ENCODE results near the gene FLOT1.
A peak's percentile ranks its signal among the peaks of the same experiment; 100 is the strongest.

The FLOT1 gene

DNA sequence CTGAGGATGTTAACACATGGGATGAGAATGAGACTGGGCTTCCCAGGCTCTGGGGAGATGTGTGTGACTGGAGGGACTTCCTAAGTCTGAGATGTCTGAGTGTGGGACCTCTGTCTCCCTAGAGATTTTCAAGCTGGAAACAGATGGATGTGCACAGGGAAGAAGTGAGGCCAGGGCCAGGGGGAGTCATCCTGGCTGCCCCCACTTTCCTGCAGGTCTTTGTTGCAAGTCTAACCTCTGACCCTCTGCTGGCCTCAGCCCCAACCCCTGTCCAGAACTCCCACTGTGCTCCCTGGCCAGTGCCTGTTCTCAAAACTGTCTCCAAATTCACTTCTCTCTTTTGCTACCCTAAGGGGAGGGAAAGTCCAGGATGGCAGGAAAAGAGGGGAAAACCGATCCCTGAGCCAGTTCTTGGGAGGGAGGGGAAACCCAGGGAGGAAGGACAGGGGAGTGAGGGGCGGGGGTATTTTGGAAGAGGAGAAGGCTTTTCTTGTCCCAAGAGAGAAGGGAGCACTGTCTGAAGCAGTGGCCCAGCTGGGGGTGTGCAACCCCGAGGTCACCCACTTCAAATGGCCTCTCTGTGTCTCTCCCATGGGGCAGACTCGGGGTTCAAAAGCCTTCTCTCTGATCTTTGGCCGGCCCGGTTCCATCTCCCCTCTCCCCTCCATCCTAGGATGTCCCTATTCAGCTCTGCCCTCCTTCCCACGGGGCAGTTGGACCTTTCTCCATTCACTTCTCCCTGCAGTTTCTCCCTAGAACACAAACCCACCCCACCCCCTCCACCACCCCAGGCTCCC is 59.1 kb downstream of the FLOT1 start:
- Histone ChIP-seq H3K4me1 (ENCODE audit: control insufficient read depth, insufficient read depth, low read length) (peaks cover 28% of the 10 kb centered on the region), H3K27ac (ENCODE audit: extremely low read depth, low read depth, low read length) (peak overlapping the region; percentile 70), H3K4me3 (ENCODE audit: low read depth, low read length) (peak overlapping the region; percentile 28), H3K36me3 (ENCODE audit: control insufficient read depth in 2 of 2, insufficient read depth in 1 of 2, low read length in 2 of 2) (peaks cover 1 to 17% of the 10 kb centered on the region in 2 experiments; a peak in 2 of 3 replicates), H3K9me3 (ENCODE audit: control insufficient read depth, insufficient read depth, low read depth, low read length) (no peaks in the 10 kb centered on the region)
- ChIA-PET CTCF (interaction anchor here (0.6 to 19.6 kb wide), 6 partner anchors 11 to 200 kb away, joined by 3 to 692 read pairs (median 5); partner anchors contain the start of genes DHX16, MDC1 and TUBB), POLR2A (interaction anchor here (0.6 to 7.6 kb wide), 9 partner anchors 11 to 100 kb away, joined by 3 to 120 read pairs (median 8); partner anchors contain the start of genes DHX16, IER3, MDC1 and TUBB)
- TF ChIP-seq ZBTB48 (tag by site-specific recombination; IDR thresholded peaks at IDR 0.05) (peak; percentile 57), PRDM1 (tag by site-specific recombination; IDR thresholded peaks at IDR 0.05) (peak; percentile 60; the same call in 1 of the 2 replicates), KLF7 (tag by site-specific recombination; IDR thresholded peaks at IDR 0.05; ENCODE audit: borderline replicate concordance) (no peak), PRDM4 (tag by site-specific recombination; IDR thresholded peaks at IDR 0.05) (no peak), GLIS2 (tag by site-specific recombination; IDR thresholded peaks at IDR 0.05) (peak; percentile 31; the same call in 1 of the 2 replicates), ZNF658 (tag by site-specific recombination; IDR thresholded peaks at IDR 0.05) (no peak), ZNF433 (tag by site-specific recombination; IDR thresholded peaks at IDR 0.05; ENCODE audit: low read depth) (no peak), SETDB1 (IDR thresholded peaks at IDR 0.05; ENCODE audit: insufficient read length, low read length) (no peak), ZNF837 (tag by site-specific recombination; IDR thresholded peaks at IDR 0.05) (no peak), ZNF10 (tag by site-specific recombination; IDR thresholded peaks at IDR 0.05) (no peak), IKZF3 (tag by site-specific recombination; IDR thresholded peaks at IDR 0.05) (peak; percentile 43; the same call in 1 of the 2 replicates), ZNF768 (tag by site-specific recombination; IDR thresholded peaks at IDR 0.05) (no peak)
- TF ChIP-seq, protein P1, sequence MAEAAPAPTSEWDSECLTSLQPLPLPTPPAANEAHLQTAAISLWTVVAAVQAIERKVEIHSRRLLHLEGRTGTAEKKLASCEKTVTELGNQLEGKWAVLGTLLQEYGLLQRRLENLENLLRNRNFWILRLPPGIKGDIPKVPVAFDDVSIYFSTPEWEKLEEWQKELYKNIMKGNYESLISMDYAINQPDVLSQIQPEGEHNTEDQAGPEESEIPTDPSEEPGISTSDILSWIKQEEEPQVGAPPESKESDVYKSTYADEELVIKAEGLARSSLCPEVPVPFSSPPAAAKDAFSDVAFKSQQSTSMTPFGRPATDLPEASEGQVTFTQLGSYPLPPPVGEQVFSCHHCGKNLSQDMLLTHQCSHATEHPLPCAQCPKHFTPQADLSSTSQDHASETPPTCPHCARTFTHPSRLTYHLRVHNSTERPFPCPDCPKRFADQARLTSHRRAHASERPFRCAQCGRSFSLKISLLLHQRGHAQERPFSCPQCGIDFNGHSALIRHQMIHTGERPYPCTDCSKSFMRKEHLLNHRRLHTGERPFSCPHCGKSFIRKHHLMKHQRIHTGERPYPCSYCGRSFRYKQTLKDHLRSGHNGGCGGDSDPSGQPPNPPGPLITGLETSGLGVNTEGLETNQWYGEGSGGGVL (tag by site-specific recombination; IDR thresholded peaks at IDR 0.05) = peak; percentile 31; the same call in 1 of the 2 replicates
- TF ChIP-seq, protein P2, sequence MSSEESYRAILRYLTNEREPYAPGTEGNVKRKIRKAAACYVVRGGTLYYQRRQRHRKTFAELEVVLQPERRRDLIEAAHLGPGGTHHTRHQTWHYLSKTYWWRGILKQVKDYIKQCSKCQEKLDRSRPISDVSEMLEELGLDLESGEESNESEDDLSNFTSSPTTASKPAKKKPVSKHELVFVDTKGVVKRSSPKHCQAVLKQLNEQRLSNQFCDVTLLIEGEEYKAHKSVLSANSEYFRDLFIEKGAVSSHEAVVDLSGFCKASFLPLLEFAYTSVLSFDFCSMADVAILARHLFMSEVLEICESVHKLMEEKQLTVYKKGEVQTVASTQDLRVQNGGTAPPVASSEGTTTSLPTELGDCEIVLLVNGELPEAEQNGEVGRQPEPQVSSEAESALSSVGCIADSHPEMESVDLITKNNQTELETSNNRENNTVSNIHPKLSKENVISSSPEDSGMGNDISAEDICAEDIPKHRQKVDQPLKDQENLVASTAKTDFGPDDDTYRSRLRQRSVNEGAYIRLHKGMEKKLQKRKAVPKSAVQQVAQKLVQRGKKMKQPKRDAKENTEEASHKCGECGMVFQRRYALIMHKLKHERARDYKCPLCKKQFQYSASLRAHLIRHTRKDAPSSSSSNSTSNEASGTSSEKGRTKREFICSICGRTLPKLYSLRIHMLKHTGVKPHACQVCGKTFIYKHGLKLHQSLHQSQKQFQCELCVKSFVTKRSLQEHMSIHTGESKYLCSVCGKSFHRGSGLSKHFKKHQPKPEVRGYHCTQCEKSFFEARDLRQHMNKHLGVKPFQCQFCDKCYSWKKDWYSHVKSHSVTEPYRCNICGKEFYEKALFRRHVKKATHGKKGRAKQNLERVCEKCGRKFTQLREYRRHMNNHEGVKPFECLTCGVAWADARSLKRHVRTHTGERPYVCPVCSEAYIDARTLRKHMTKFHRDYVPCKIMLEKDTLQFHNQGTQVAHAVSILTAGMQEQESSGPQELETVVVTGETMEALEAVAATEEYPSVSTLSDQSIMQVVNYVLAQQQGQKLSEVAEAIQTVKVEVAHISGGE (tag by site-specific recombination; conservative IDR thresholded peaks at IDR 0.05; ENCODE audit: low read depth) = no peak
- TF ChIP-seq, protein P3, sequence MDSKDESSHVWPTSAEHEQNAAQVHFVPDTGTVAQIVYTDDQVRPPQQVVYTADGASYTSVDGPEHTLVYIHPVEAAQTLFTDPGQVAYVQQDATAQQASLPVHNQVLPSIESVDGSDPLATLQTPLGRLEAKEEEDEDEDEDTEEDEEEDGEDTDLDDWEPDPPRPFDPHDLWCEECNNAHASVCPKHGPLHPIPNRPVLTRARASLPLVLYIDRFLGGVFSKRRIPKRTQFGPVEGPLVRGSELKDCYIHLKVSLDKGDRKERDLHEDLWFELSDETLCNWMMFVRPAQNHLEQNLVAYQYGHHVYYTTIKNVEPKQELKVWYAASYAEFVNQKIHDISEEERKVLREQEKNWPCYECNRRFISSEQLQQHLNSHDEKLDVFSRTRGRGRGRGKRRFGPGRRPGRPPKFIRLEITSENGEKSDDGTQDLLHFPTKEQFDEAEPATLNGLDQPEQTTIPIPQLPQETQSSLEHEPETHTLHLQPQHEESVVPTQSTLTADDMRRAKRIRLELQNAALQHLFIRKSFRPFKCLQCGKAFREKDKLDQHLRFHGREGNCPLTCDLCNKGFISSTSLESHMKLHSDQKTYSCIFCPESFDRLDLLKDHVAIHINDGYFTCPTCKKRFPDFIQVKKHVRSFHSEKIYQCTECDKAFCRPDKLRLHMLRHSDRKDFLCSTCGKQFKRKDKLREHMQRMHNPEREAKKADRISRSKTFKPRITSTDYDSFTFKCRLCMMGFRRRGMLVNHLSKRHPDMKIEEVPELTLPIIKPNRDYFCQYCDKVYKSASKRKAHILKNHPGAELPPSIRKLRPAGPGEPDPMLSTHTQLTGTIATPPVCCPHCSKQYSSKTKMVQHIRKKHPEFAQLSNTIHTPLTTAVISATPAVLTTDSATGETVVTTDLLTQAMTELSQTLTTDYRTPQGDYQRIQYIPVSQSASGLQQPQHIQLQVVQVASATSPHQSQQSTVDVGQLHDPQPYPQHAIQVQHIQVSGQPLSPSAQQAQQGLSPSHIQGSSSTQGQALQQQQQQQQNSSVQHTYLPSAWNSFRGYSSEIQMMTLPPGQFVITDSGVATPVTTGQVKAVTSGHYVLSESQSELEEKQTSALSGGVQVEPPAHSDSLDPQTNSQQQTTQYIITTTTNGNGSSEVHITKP (tag by site-specific recombination; IDR thresholded peaks at IDR 0.05) = peak; percentile 98
